Right ventricle myocardium superior (tissue), 1 donor: Measurements from ENCODE around the gene ZNF431. TPM values are rescaled to one million over a fixed set of nuclear protein-coding genes. Genes with fewer than 3 reads are reported as not detected.
"Not testable (repeated sequence)": the region's sequence is repeated elsewhere in the genome, so short reads cannot be mapped to it uniquely, and the experiment has no call there.

ENCODE experiments used
- ATAC-seq: fragments of 200-7000 bp; cut with Tn5 transposase; one replicate; pipeline ENCODE4 v1.9.1; 2020; ENCODE audit warnings: mild to moderate bottlenecking; ENCODE audit not compliant: poor library complexity
- DNase-seq: peaks from one replicate; pipeline ENCODE4 v3.0.0-alpha.2; 2020
- intact Hi-C: fragments of 100-400 bp; cut with DNase I; formaldehyde crosslinking; loops from one replicate; pipeline ENCODE4 v1.11.2; 2022
- total RNA-seq: library from RNA; stranded (reverse); fragmentation: NEBNext Ultra II Directional; extraction: Animal tissue kit (Norgen Biotek cat#: 25700); gene quantifications from one replicate; pipeline ENCODE4 v1.2.1, GENCODE V29; 2021
- donor health status: DM: no; HTN: yes; CAD: no; lungs with severe emphysema.

Gene ZNF431
- total RNA-seq, 1 donor from 2014 or later = 9.9 TPM

GRCh38 chr19:21141006-21141405, 834 bp upstream of the ZNF431 start:
- ATAC-seq, DNase-seq, intact Hi-C loops: not testable (repeated sequence)

GRCh38 chr19:21143428-21143827, 1.6 kb downstream of the ZNF431 start:
- DNase-seq (no peak), ATAC-seq (no peak)
- intact Hi-C loops = no loop called here

- ATAC-seq = no peak
- no peak for DNase-seq
- intact Hi-C loops = no loop called here
Measured at GRCh38 chr19:21143854-21144253, 2.0 kb downstream of the ZNF431 start.

- intact Hi-C loops = no loop called here
- ATAC-seq = no peak
- no peak for DNase-seq
Measured at GRCh38 chr19:21147540-21147939, 5.7 kb downstream of the ZNF431 start.

- ATAC-seq (peak; percentile 79), DNase-seq (no peak)
- intact Hi-C loops = no loop called here
Measured at GRCh38 chr19:21148681-21149080, 6.8 kb downstream of the ZNF431 start.

- ATAC-seq (no peak), DNase-seq (no peak)
- intact Hi-C loops = no loop called here
Measured at GRCh38 chr19:21149877-21150276, 8.0 kb downstream of the ZNF431 start.

GRCh38 chr19:21151460-21151859, 9.6 kb downstream of the ZNF431 start:
- ATAC-seq = no peak
- intact Hi-C loops = no loop called here

GRCh38 chr19:21158523-21159135, 16.8 kb downstream of the ZNF431 start:
- DNase-seq = no peak
- intact Hi-C loops = no loop called here
- no peak for ATAC-seq

More at GRCh38 chr19:21151460-21151859, 9.6 kb downstream of the ZNF431 start:
- DNase-seq = no peak

GRCh38 chr19:21164541-21164940, 22.7 kb downstream of the ZNF431 start:
- intact Hi-C loops = no loop called here
- DNase-seq (no peak), ATAC-seq (no peak)

GRCh38 chr19:21166436-21166835, 24.6 kb downstream of the ZNF431 start:
- ATAC-seq = no peak
- DNase-seq = no peak
- intact Hi-C loops = no loop called here

- ATAC-seq = no peak
- DNase-seq = no peak
Measured at GRCh38 chr19:21197590-21198295, 55.9 kb downstream of the ZNF431 start.

GRCh38 chr19:21202865-21203494, 61.1 kb downstream of the ZNF431 start:
- ATAC-seq = peak; percentile 62
- no peak for DNase-seq
- intact Hi-C loops = loop anchor here (10.0 kb wide), 2 partner anchors 282 to 492 kb away; no protein-coding TSS in a partner anchor

More at GRCh38 chr19:21197590-21198295, 55.9 kb downstream of the ZNF431 start:
- intact Hi-C loops = no loop called here

- ATAC-seq (no peak), DNase-seq (no peak)
- intact Hi-C loops = no loop called here
Measured at GRCh38 chr19:21210037-21210621, 68.3 kb downstream of the ZNF431 start.

GRCh38 chr19:21221693-21222092, 79.9 kb downstream of the ZNF431 start:
- DNase-seq (no peak), ATAC-seq (no peak)
- intact Hi-C loops = no loop called here

GRCh38 chr19:21229938-21230337, 88.1 kb downstream of the ZNF431 start:
- DNase-seq, ATAC-seq, intact Hi-C loops: not testable (repeated sequence)

- no peak for ATAC-seq
- no peak for DNase-seq
- intact Hi-C loops = no loop called here
Measured at GRCh38 chr19:21233691-21234090, 91.9 kb downstream of the ZNF431 start.

- ATAC-seq, intact Hi-C loops, DNase-seq: not testable (repeated sequence)
Measured at GRCh38 chr19:21236751-21237150, 94.9 kb downstream of the ZNF431 start.

- intact Hi-C loops = no loop called here
- DNase-seq = no peak
- no peak for ATAC-seq
Measured at GRCh38 chr19:21238670-21239069, 96.8 kb downstream of the ZNF431 start.
